Muscle of back (tissue), 11 donors: ENCODE data around the gene DSCAML1. TPM values are rescaled to one million over a fixed set of nuclear protein-coding genes. Genes with fewer than 3 reads are reported as not detected.

ENCODE experiments used
- DNase-seq, 3 donors: peaks; one replicate each; pipeline versions ENCODE4 v3.0.0 to v3.0.0-alpha.2; 2013
- polyA plus RNA-seq, 10 donors: library from polyadenylated mRNA; unstranded; fragments of 120-200 nt; gene quantifications; one replicate each; pipeline ENCODE4 v1.2.1, GENCODE V29; 2013; ENCODE audit not compliant: insufficient read length in 10 of 10

Gene DSCAML1
- polyA plus RNA-seq, 10 donors: 0.28 to 1.3 (median 0.57) TPM

DNA sequence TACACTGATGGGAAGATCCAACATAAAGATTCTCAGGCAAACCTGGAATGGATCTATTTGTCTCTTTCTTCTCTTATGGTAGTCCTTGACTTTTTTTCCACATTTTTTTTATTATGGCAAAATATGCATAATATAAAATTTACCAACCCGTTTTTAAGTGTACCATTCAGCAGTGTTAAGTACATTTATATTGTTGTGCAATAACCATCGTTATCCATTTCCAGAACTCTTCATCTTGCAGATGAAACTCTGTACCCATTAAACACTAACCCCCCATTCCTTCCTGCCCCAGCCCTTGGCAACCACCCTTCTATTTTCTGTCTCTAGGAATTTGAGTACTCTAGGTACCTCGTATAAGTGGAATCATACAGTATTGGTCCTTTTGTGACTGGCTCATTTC lies 99.7 kb downstream of the DSCAML1 start:
- no peak for DNase-seq

DNA sequence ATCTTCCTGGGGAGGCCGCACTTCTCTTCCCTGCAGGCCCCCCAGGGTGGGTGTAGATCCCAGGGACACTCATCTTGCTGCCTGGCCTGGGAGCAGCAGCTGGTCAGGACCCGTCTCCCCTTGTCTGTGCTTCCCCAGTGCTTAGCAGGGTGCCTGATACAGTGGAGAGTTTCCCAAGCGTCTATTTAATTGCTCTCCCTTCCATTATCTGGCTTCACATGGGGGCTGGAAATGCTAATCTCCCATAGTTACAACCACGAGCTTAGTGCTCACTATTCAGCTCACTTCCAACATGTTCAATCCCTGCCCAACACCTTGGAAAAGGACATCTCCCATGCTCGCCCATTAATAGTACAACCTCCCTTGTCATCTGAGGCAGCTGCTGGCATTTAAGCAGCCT lies 100.5 kb downstream of the DSCAML1 start:
- no peak for DNase-seq

DNA sequence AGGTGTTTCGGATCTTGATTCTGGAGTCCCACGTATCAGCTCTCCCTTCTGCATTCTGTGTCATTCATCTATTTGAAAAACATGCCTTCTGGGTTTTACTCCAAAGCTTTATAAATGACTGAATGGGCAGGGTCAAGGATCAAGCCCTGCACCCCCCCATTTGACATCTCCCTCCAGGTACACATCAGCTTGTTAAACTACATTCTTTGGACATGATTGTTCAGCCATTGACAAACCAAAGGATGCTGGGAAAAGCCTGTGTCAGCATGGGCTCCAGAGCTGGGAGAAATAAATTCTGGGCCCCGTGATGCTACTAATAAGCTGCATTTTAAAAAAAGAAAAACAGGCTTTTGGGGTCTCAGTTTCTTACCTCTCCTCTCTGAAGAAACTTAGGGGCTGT lies 103.7 kb downstream of the DSCAML1 start:
- no peak for DNase-seq

DNA sequence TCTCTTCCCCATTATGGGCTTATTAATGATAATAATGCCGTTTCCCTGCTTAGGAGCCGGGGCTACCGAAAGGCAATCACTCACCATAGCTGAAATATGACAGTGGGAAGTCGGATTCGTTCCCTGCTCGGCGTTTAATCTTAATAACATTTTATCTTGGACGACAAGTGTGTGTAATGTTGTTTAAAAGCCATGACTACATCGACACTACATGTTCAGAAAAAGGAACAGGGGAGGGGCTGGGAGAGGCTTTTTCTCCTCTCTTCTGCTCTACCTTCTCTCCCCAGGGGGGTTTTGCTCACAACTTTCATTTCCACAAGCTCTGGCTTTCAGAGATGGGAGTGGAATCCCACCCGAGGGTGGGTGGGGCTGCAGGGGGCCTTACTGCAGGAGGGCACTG lies 105.5 kb downstream of the DSCAML1 start:
- DNase-seq: no peak

DNA sequence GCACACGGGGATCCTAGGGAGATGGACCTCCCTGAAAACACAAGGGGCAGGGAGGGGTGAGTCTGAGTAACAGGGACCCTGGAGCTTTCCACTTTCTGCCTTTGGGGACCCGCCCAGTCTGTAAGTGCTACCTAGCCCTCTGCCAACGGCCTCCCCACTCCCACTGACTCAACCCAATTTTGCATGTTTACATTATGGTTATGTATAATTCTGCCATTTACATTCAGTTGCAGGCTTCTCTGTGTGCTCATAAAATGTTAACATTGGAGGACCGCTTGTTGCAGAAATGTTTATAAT lies 105.8 kb downstream of the DSCAML1 start:
- no peak for DNase-seq

DNA sequence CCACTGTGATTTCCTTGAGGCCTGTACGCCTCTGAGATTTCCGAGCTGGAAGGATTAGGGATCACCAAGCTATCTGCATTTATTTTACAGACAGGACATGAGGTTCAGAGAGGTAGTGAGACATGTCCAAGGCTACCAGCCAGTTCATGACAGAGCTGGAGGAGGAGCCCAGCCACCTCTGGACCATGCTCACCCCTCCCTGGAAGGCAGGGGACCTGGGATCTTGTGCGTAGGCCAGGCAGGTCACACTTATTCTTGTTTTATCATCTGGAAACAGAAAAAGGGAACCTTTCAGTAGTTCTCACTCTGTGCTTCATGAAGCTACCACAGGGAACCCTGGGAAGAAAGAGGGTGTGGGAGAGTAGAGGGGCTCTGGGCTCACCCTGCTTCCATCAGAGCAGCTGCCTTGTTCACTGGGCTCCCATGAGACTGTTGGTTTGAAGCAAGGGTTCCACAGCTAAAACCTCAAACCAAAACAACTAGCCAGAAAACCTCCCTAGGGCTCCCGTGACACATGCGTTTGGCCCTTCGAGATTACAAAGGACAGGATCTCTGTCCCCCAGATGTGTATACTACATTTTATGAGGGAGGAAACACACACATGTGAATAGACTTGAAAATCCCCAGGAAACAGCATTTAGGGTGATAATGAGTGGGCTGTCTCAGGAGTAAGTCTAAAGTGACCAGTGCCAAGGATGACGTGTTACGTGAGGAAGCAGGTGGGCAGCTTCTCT lies 106.4 kb downstream of the DSCAML1 start:
- no peak for DNase-seq

DNA sequence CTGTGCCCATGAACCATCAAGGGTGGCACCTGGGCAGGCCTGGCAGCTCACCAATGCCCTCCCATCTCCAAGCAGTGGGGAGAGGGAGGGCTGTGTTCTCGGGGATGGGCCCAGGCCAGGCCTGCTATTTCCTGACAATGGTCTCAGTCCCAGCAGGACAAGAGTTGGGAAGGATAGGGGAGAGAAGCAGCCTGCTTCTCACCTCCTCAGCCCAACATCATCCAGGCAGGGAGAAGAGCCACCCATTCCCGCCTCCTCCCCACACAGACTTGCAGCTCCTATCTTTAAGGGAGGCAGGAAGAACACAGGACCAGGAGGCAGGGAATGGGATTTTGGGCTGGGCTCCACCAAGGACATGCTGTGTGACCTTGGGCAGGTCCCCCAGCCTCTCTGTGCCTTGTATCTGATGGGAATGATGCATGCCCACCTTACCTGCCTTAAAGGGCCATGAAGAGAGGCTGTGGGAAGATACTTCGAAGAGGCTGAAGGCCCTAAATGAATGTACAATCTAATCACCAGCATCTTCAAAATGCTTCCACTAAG lies 108.7 kb downstream of the DSCAML1 start:
- no peak for DNase-seq

DNA sequence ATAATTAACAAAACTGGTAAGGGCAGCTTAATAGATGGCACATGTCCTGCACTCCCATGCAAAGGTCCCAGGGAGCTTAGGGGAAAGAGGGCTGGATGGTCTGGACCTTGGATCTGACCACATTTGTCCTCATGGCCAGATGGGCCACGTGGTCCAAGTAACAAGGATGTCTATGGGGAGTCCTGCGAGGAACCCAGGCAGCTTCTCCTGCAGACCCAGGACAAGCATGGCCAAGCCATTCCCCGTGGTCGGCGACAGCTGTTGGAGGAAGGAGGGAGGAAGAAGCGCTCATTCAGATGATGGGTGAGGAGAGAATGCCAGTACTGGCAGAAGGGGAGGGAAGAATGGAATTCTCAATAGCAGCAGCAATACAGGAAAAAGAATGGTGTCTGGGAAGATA lies 109.2 kb downstream of the DSCAML1 start:
- no peak for DNase-seq

DNA sequence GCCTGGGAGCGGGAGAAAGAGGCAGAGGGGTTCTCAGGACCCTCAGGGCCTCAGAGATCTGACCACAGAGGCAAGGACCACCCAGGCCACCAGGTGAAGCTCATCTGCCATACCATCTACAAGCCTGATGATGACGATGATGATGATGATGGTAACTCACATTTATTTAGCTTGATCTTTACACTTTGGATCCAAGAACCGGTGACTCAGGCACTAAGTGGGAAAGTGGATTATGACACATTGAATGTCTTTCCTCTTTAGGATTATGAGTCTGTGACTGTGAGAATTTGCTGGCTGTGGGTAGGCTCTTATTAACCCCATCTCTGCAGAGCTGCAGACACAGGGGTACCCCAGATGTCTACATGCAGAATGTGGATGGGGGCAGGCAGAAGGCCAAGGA lies 110.3 kb downstream of the DSCAML1 start:
- DNase-seq: no peak

DNA sequence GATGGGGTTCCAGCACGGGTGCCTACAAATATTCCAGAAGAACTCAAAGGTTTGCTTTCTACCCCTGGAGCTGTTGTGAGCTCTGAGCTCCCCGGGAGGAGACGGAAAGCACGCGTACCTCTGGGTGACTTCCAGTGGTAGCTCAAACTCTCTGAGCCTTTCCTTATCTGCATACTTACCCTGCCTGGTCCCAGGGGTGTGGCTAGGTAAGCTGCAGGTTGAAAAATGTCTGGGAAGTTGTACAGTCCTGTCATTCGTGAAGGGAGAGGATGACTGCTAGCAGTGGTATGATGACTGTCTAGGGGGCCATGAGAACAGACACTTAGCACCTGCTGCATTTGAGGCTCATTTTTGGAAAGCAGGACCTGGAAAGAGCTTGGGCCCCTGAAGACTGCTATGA lies 111.5 kb downstream of the DSCAML1 start:
- DNase-seq: no peak

DNA sequence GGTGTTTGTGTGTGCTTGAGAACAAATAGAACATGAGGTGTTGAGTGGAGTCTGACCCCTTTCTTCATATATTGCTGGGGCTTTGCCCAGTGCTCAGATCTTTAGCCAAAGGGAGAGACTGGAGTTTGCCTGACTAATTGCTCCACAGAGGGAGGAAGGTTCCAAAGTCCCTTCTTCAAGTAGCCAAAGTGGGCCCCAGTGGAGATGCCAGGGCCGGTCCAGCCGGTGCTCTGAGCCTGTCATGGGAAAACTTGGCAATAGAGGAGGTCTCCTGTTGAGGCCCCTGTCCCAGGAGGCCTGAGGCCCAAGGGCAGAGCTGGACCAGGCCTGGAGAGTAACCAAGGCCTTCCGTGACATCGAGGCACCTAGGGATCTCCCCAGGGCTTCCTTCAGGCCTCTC lies 112.3 kb downstream of the DSCAML1 start:
- DNase-seq: no peak

DNA sequence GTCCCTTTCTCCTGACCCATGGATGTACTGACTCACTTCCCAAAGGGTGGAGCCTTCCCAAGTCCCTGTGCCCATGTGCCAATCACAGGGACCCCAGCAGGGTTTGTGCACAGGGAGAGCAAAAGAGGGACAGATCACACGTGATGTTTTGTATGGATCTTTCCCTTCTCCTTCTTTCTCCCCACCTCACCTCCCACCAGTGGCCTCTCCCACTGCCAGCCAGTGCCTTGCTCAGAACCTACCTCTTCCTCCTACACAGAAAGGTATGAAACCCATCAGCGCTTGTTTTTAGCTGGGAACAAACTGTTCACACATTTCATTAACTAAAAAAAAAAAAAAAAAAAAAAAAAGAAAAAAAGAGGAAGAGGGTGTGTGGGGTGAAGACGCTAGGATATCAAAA lies 112.9 kb downstream of the DSCAML1 start:
- DNase-seq: no peak

DNA sequence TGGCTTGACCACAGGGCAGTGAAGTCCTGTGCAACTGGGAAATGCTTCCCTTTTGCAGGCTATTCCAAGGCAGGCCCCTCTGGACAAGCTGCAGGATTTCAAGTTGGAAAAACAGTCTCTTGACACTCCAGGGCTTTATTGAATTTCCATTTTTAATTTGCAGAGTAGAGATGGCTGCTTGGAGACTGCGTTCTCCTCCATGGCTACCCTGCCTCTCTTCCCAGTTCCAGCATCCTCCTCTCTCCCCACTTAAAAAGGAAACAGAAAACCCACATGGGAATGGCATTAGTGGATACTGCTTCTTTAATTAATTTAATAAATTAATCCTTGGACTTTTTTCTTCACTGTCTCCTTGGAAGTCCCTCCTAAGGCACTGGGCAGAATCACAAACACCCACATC lies 115.6 kb downstream of the DSCAML1 start:
- DNase-seq: no peak

DNA sequence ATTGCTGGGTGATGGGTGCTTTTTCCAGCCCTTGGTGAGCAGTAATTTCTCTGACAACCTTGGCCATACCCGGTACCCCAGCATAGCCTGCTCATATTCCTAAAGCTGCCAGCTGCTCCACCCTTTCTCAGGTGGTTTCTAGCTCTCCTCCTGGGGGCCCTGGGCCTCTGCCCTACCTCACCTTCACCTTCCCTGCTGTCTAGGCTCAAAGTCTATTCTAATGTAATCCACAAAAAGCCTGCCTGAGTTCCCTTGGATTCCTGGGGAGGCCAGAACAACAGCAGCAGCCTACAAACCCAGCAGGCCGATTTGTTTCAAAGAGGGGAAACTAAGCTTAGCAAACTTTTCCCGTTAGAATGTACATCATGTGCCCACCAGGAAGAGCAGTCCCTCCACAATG lies 117.6 kb downstream of the DSCAML1 start:
- no peak for DNase-seq

DNA sequence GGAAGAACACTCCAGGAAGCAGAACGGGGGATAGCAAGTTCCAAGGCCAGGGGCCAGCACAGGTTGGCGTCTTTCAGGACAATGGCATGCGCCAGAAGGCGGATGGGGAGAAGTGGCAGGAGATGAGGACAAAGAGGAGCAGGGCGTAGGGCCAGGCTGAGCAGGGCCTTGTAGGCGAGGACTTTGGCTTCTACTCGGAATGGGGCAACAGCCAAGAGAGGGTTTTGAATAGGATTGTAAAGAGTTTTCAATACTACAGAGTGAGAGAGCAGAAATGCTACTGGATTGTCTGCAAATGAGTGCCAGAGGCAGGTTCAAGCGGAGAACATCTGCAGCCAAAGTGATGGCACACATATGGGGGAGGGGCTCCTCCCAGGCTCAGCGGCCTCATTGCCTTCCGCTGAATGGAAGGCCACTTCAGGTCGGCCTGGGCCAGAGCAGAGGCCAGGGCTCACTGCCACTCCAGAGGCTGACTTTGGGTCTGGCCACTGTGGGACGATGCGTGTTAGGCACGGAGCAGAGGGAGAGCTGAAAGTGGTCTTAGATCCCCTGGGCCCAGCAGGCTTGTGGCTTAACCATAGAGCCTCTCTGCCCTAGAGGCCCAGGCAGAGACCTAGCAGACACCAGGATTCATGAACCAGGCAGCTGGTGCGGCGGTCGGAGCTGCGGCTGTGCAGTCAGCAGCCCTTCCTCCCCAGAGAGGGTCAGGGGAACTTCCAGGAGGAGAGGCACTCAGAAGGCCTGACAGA lies 118.2 kb downstream of the DSCAML1 start:
- no peak for DNase-seq

DNA sequence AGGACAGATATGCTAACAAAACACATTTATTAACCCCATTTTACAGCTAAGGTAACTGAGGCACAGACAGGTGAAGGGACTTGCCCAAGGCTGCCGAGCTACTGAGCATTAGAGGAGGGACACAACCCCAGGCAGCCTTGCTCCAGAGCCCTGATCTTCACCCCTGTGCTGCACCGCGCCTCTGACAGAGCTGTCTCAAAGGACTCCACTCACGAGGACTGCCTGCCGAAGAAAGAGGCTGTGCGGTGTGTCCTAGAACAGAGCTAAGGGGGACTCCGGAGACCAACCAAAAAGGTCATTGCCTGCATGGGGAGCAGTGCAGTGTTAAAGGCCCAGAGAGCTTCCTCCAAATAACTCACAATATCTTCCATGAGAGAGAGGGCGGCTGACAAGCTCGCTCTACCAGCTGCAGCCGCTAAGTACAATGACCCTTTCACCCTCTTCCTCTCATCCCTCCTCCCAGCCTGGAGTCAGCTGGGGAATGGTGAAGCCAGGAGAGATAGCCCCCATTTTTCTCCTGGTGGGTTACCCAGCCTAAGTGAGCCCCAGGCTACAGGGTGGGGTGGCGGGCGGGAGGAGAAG lies 119.2 kb downstream of the DSCAML1 start:
- DNase-seq: no peak

DNA sequence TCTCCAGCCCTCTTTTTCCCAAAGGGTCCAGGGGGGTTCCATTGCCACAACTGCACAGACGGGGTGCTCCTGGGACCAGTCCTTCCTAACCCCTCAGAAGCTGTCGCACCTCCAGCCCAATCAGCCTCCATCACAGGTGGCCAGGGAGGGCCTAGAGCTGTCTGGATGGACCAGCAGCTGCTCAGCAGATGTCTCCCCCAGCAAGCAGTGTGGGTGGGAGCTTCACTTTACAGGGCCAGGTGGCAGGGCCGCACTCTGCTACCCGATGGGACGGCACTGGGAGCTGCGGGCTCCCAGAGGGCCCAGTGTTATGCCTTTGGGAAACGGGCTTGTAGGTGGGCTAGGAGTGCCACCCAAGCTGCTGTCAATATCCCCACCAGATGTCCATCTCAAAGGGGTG lies 120.5 kb downstream of the DSCAML1 start:
- no peak for DNase-seq

DNA sequence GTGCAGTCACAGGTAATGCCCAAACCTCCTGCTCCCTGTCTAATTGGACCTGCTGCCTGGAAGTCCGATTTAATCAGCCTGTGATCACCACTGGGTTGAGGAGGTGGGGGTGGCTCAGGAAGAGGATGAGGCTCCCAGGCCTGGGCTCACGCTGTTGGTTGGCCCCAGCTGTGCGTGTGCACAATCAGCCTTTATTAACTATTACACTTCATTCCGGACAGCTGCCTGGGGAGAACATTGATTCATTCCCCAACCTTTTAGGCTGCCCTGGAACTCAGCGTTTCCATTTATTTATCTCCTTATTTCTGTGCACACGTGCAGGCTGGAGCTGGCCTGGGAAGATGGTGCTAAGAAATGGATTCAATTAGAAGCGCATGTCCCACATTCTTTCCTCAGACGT lies 123.4 kb downstream of the DSCAML1 start:
- no peak for DNase-seq

DNA sequence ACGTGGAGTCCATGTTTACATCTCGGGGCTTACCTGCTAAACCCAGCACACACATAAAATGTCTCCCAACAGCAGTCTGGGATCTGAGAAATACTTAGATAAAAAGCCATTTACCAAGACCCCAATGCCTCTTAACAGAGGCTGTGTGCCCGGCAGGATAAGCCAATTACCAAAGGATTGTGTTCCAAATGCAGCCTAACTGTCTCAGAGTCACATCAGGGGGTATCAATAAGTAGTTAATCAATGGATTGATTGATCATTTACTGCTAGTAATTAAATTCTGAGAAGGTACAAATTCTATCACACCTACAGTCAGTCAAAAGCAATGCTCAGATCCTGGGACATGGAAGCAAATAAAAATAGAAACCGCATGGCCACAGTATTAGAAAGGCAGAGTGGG lies 125.6 kb downstream of the DSCAML1 start:
- DNase-seq: no peak

DNA sequence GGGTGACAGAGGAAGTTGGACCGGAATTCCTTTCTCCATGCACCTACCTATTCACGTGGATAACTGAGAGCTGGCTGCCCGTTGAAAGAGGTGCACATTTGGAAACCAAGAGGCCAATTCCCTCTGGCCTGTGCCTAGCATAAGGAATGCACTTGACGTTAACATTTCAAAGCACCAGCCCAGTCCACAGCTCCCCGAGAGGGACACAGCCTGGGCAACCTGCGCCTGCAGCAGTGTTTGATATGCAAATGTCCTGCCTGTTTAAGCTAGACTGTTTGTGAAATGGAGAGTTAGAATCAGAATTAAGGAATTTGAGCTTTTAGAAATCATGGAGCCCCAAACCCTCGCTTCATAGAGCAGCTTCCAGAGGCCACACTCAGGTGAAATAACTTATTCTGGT lies 126.1 kb downstream of the DSCAML1 start:
- DNase-seq: no peak

DNA sequence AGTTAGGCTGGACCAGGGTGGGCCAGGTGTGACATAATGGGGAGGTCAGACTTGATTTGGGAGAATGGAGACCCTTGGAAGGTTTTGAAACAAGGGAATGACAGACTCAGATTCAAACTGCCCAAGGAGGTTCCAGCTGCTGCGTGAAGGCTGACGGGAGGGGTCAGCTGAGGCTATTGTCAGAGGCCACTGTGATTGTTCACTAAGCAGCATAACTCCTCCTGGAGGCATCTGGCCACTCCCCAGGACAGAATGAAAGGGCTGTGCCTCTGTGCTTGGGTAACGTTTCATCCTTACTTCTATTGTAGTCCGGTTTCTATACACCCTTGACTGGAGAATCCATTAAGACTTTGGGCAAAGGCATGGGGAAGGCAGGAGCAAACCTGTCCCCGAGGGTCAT lies 126.6 kb downstream of the DSCAML1 start:
- DNase-seq: no peak

DNA sequence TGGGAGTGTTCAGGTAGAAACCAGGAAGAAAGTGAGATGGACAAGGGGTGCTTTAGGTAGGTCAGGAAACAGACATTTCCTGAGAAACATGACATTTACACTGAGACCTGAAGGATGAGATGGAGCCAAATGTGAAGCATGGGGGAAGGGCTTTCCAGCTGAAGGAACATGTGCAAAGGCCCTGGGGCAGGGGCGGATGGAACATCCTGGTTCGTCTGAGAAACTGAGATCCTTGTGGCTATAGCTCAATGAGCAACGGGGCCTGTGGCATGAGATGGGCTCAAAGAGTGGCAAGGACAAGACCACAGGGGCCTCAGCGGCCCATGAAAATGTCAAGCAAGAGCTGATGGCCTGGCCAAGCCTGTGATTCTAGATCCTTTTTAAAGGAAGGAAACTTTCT lies 127.4 kb downstream of the DSCAML1 start:
- no peak for DNase-seq

DNA sequence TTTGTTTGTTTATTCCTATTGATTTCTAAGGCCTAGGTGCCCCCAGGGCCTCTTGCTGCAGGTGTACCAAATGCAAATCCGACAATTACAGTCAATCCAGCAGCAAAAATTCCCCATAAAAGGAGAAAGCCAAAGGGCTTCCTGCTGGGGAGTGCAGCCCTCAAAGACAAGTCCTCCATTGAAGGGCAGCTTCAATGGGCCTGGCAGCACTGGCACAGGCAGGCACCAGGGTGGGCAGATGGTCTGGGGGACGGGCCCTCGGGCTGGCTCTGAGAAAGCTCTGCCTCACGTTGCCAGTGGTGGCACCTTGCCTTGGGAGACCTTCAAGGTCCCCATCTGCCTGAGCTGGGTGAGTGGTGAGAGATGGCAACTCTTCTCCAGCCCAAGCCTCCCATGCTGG lies 128.0 kb downstream of the DSCAML1 start:
- DNase-seq: no peak
